ENCODE results near the gene SORCS2. TPM values are rescaled to one million over a fixed set of nuclear protein-coding genes. Genes with fewer than 3 reads are reported as not detected.
A peak's percentile ranks its signal among the peaks of the same experiment; 100 is the strongest.

Gene SORCS2
- polyA plus RNA-seq, 1 of the 3 experiments (the other 2 are of a cell fraction): 1.6 TPM

DNA sequence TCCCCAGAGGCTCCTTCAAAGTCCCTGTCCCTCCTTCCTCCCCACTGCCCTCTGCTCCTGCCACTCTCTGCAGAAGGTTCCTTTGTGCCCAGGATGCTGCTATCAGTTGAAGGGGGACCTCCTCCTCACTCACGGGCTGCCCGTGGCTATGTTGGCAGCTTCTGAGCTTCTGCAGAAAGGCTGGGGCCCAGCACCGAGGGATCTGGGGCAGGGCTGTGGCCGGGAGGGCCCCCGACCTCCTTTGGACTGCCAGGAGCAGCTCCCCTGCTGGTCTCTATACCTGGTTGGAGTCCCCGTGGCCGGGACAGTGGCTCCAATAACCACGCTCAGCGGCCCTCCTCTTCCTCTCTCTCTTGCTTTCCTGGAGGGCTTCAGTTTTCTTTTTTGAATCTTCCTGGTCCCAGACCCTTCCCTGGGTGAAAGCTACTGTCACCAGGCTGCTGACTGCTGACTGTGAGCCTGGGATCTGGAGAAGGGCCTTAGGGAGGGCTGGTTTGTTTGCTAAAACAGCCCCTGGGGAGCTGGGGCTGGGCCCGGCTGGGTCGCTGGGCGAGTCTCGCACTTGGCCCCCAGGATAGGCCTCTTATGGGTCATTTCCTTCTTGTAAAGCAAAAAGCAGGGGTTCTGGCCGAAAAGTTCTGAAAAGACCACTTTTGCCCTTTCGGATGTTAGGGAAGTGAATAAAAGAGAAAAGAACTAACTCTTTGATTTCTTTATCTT is 46.9 kb downstream of the SORCS2 start (continued):
- TF ChIP-seq, protein P1, sequence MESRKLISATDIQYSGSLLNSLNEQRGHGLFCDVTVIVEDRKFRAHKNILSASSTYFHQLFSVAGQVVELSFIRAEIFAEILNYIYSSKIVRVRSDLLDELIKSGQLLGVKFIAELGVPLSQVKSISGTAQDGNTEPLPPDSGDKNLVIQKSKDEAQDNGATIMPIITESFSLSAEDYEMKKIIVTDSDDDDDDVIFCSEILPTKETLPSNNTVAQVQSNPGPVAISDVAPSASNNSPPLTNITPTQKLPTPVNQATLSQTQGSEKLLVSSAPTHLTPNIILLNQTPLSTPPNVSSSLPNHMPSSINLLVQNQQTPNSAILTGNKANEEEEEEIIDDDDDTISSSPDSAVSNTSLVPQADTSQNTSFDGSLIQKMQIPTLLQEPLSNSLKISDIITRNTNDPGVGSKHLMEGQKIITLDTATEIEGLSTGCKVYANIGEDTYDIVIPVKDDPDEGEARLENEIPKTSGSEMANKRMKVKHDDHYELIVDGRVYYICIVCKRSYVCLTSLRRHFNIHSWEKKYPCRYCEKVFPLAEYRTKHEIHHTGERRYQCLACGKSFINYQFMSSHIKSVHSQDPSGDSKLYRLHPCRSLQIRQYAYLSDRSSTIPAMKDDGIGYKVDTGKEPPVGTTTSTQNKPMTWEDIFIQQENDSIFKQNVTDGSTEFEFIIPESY (IDR thresholded peaks at IDR 0.05; ENCODE audit: borderline replicate concordance, low read depth): no peak

DNA sequence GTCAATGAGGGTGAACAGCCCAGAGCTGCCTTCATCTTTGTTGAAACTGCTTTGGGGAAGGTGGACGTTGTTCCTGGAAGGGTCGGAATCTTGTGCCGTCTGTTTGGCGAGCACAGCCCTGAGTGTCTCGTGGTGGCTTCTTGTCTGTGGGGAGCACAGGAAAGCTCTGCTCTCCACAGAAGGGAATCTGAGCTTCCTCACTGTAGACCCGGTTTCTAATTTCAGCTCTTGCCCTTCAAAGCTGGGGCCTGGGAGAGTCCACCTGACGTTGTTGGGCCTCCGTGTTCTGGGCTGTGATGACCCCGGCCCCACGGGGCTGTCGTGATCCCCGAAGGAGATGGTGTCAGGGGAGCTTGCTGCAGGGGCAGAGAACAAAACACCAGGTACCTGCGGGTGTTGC is 47.5 kb downstream of the SORCS2 start:
- H3K36me3 ChIP-seq (replicated peaks in 1 of 2; ENCODE audit: control insufficient read depth in 1 of 2, insufficient read depth in 2 of 2, low read length in 1 of 2): no peaks in the 10 kb centered on the region
- TF ChIP-seq GATA2 (CRISPR knock-in tag; IDR thresholded peaks at IDR 0.05) (no peak), MXI1 (IDR thresholded peaks at IDR 0.05; ENCODE audit: low read depth, low read length) (no peak), RCOR1 (IDR thresholded peaks at IDR 0.05; ENCODE audit: low read length) (no peak), ELF1 (IDR thresholded peaks at IDR 0.05) (no peak), RXRA (IDR thresholded peaks at IDR 0.05; ENCODE audit: borderline replicate concordance, low read depth) (no peak)
- TF ChIP-seq, protein P2, sequence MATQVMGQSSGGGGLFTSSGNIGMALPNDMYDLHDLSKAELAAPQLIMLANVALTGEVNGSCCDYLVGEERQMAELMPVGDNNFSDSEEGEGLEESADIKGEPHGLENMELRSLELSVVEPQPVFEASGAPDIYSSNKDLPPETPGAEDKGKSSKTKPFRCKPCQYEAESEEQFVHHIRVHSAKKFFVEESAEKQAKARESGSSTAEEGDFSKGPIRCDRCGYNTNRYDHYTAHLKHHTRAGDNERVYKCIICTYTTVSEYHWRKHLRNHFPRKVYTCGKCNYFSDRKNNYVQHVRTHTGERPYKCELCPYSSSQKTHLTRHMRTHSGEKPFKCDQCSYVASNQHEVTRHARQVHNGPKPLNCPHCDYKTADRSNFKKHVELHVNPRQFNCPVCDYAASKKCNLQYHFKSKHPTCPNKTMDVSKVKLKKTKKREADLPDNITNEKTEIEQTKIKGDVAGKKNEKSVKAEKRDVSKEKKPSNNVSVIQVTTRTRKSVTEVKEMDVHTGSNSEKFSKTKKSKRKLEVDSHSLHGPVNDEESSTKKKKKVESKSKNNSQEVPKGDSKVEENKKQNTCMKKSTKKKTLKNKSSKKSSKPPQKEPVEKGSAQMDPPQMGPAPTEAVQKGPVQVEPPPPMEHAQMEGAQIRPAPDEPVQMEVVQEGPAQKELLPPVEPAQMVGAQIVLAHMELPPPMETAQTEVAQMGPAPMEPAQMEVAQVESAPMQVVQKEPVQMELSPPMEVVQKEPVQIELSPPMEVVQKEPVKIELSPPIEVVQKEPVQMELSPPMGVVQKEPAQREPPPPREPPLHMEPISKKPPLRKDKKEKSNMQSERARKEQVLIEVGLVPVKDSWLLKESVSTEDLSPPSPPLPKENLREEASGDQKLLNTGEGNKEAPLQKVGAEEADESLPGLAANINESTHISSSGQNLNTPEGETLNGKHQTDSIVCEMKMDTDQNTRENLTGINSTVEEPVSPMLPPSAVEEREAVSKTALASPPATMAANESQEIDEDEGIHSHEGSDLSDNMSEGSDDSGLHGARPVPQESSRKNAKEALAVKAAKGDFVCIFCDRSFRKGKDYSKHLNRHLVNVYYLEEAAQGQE (IDR thresholded peaks at IDR 0.05; ENCODE audit: low read depth, low read length): no peak
- ChIA-PET POLR2A (no interaction called here), CTCF (interaction anchor here (0.7 to 1.6 kb wide), 5 partner anchors 13 to 138 kb away, joined by 3 to 6 read pairs (median 3); no protein-coding TSS in a partner anchor)
- DNase-seq: no peak
- H2AFZ ChIP-seq (ENCODE audit: low read depth): no peak overlapping the region
- WGBS (ENCODE audit: low lambda C conversion rate): 76% methylated on average over 13 of the region's 13 CpGs
- H3K9ac ChIP-seq: no peak overlapping the region
- H3K4me1 ChIP-seq (ENCODE audit: control insufficient read depth in 1 of 2, insufficient read depth in 2 of 2, low read depth in 1 of 2, low read length in 1 of 2): no peaks in the 10 kb centered on the region; a peak in 1 of 4 replicates
- no peak overlapping the region for H3K27ac ChIP-seq (ENCODE audit: low read depth in 2 of 2, low read length in 1 of 2)
- no peaks in the 10 kb centered on the region for H4K20me1 ChIP-seq (ENCODE audit: insufficient read depth)
- no peaks in the 10 kb centered on the region for H3K27me3 ChIP-seq (ENCODE audit: insufficient read depth)
- H3K4me2 ChIP-seq: no peak overlapping the region
- no peak overlapping the region for H3K4me3 ChIP-seq (ENCODE audit: low read depth in 2 of 2, low read length in 1 of 2)
- no peaks in the 10 kb centered on the region for H3K9me3 ChIP-seq
- H3K79me2 ChIP-seq (ENCODE audit: insufficient read depth): no peaks in the 10 kb centered on the region
- H3F3A ChIP-seq (replicated peaks; ENCODE audit: insufficient read depth): no peaks in the 10 kb centered on the region
- H3K9me2 ChIP-seq: no peaks in the 10 kb centered on the region

DNA sequence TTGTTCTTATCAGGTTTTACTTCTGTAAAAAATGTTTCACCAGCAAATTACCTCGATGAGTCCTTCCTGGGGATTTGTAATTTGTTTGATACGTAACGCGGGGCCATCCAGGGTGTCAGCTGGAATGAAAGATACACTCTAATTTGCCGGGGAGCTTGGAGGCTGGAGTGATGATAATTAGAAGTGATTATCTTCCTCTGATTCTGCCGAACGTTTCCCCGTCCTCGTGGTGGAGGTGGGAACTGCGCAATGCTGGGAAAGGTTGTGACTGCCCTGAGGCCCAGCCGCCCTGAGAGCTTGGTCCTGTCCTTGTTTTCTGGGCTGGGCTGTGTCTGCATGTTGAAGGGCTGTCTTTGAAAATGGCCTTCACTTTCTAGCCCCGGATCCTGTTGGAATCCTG is 48.0 kb downstream of the SORCS2 start:
- no peaks in the 10 kb centered on the region for H3K9me2 ChIP-seq
- H3K9me3 ChIP-seq: no peaks in the 10 kb centered on the region
- TF ChIP-seq, protein P3, sequence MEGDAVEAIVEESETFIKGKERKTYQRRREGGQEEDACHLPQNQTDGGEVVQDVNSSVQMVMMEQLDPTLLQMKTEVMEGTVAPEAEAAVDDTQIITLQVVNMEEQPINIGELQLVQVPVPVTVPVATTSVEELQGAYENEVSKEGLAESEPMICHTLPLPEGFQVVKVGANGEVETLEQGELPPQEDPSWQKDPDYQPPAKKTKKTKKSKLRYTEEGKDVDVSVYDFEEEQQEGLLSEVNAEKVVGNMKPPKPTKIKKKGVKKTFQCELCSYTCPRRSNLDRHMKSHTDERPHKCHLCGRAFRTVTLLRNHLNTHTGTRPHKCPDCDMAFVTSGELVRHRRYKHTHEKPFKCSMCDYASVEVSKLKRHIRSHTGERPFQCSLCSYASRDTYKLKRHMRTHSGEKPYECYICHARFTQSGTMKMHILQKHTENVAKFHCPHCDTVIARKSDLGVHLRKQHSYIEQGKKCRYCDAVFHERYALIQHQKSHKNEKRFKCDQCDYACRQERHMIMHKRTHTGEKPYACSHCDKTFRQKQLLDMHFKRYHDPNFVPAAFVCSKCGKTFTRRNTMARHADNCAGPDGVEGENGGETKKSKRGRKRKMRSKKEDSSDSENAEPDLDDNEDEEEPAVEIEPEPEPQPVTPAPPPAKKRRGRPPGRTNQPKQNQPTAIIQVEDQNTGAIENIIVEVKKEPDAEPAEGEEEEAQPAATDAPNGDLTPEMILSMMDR (IDR thresholded peaks at IDR 0.05): 0 out of 2 replicates have a peak, but pooled peaks have one; percentile 14
- no peak for TF ChIP-seq POLR2AphosphoS5 (IDR thresholded peaks at IDR 0.05; ENCODE audit: low read depth, low read length)
- no peak for TF ChIP-seq YY1 (IDR thresholded peaks at IDR 0.05; ENCODE audit: low read depth)
- TF ChIP-seq, protein P4, sequence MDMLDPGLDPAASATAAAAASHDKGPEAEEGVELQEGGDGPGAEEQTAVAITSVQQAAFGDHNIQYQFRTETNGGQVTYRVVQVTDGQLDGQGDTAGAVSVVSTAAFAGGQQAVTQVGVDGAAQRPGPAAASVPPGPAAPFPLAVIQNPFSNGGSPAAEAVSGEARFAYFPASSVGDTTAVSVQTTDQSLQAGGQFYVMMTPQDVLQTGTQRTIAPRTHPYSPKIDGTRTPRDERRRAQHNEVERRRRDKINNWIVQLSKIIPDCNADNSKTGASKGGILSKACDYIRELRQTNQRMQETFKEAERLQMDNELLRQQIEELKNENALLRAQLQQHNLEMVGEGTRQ (IDR thresholded peaks at IDR 0.05; ENCODE audit: borderline replicate concordance, low read depth, low read length): no peak
- TF ChIP-seq FOXM1 (IDR thresholded peaks at IDR 0.05; ENCODE audit: low read depth): no peak
- TF ChIP-seq MXI1 (IDR thresholded peaks at IDR 0.05; ENCODE audit: low read depth, low read length): no peak
- TF ChIP-seq, protein P5, sequence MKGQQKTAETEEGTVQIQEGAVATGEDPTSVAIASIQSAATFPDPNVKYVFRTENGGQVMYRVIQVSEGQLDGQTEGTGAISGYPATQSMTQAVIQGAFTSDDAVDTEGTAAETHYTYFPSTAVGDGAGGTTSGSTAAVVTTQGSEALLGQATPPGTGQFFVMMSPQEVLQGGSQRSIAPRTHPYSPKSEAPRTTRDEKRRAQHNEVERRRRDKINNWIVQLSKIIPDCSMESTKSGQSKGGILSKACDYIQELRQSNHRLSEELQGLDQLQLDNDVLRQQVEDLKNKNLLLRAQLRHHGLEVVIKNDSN (IDR thresholded peaks at IDR 0.05; ENCODE audit: borderline replicate concordance, low read depth): no peak
- no peak for TF ChIP-seq NRF1 (IDR thresholded peaks at IDR 0.05; ENCODE audit: low read depth, low read length)
- TF ChIP-seq TCF12 (IDR thresholded peaks at IDR 0.05): no peak
- no peaks in the 10 kb centered on the region for H3K27me3 ChIP-seq (ENCODE audit: insufficient read depth)
- peak; percentile 57 for DNase-seq
- no peaks in the 10 kb centered on the region for H3K36me3 ChIP-seq (replicated peaks in 1 of 2; ENCODE audit: control insufficient read depth in 1 of 2, insufficient read depth in 2 of 2, low read length in 1 of 2)
- H3K4me3 ChIP-seq (ENCODE audit: low read depth in 2 of 2, low read length in 1 of 2): no peak overlapping the region
- H3K4me1 ChIP-seq (ENCODE audit: control insufficient read depth in 1 of 2, insufficient read depth in 2 of 2, low read depth in 1 of 2, low read length in 1 of 2): no peaks in the 10 kb centered on the region; a peak in 1 of 4 replicates
- H3K4me2 ChIP-seq: no peak overlapping the region
- CTCF ChIA-PET: interaction anchor here (1.1 to 1.6 kb wide), 4 partner anchors 12 to 88 kb away, joined by 3 to 6 read pairs (median 4); no protein-coding TSS in a partner anchor
- POLR2A ChIA-PET: no interaction called here
- no peak overlapping the region for H3K9ac ChIP-seq
- H4K20me1 ChIP-seq (ENCODE audit: insufficient read depth): no peaks in the 10 kb centered on the region
- no peaks in the 10 kb centered on the region for H3K79me2 ChIP-seq (ENCODE audit: insufficient read depth)
- H3F3A ChIP-seq (replicated peaks; ENCODE audit: insufficient read depth): no peaks in the 10 kb centered on the region
- 50% methylated on average over 8 of the region's 12 CpGs for WGBS (ENCODE audit: low lambda C conversion rate)
- H2AFZ ChIP-seq (ENCODE audit: low read depth): no peak overlapping the region
- H3K27ac ChIP-seq (ENCODE audit: low read depth in 2 of 2, low read length in 1 of 2): no peak overlapping the region

Data from SK-N-SH (cell line).